ENCODE measurements around the gene RSAD2.

DNA sequence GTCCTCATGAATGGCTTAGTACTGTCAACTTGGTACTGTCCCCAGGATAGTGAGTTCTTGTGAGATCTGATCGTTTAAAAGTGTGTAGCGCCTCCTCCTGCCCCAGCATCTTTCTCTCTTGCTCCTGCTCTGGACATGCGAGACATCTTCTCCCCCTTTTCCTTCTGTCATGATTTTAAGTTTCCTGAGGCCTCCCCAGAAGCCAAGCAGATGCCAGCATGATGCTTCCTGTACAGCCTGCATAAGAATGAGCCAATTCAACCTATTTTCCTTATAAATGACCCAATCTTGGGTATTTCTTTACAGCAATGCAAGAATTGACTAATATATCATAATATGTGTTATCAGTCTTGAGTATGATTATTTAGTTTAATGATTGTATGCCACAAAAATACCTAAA lies 3.5 kb upstream of the RSAD2 start:
- TF ChIP-seq CTCF (IDR thresholded peaks at IDR 0.05; ENCODE audit: insufficient read depth, low read depth, low read length) (no peak), EZH2 (IDR thresholded peaks at IDR 0.05; ENCODE audit: insufficient read depth, low read length) (no peak)

Data from astrocyte (in vitro differentiated cells and primary cell).